ENCODE results near the gene HEMGN.
A peak's percentile ranks its signal among the peaks of the same experiment; 100 is the strongest.

The HEMGN gene

GRCh38 chr9:97891736-97892135, 46.2 kb downstream of the HEMGN start:
- no peak for DNase-seq

GRCh38 chr9:97889941-97890887, 47.8 kb downstream of the HEMGN start:
- DNase-seq, result peak; percentile 72

- no peak for DNase-seq
Observed at GRCh38 chr9:97880336-97880735, 57.6 kb downstream of the HEMGN start.
